Left cardiac atrium (tissue), 4 donors: ENCODE measurements around the gene CXXC1. TPM values are rescaled to one million over a fixed set of nuclear protein-coding genes. Genes with fewer than 3 reads are reported as not detected.
"Not testable (repeated sequence)": the region's sequence is repeated elsewhere in the genome, so short reads cannot be mapped to it uniquely, and the experiment has no call there.

Source experiments
- ATAC-seq, 2 donors: fragments of 200-7000 bp; cut with Tn5 transposase; one replicate each; pipeline ENCODE4 v1.9.1; 2020; ENCODE audit warnings: mild to moderate bottlenecking in 2 of 2, moderate library complexity in 2 of 2
- DNase-seq: peaks from one replicate; pipeline ENCODE4 v3.0.0-alpha.2; 2020
- intact Hi-C, 2 donors: fragments of 100-400 bp; cut with DNase I; formaldehyde crosslinking; loops; one replicate each; pipeline versions ENCODE4 v1.14.1 to v1.15.1; 2022 to 2023
- long read RNA-seq: library from polyadenylated mRNA; unstranded; transcript quantifications from one replicate; pipeline ENCODE4 v2.0.0, GENCODE V29; 2021
- total RNA-seq, 2 donors: library from RNA; stranded (reverse); fragmentation: NEBNext Ultra II Directional; extraction: Animal tissue kit (Norgen Biotek cat#: 25700); gene quantifications; one replicate each; pipeline ENCODE4 v1.2.1, GENCODE V29; 2021
- donor health status: DM: no; HTN: yes; CAD: no.
- donor health status: DM: no; HTN: yes; CAD: no; lungs with severe emphysema.
- donor health status: DM: yes; HTN: yes; CAD: no.
- donor health status: Dilated cardiomyopathy.

Gene CXXC1
- total RNA-seq, result 10 to 100 TPM; 33.6 to 37.1 TPM
- long read RNA-seq, transcript CXXC1-201 (15 exons, 2,936 nt), result major isoform, 16 of 33 reads
- long read RNA-seq, partial matches to known transcripts, result 2 of 33 reads
- long read RNA-seq, other reads (novel, unspliced or antisense), result 12 of 33 reads

- ATAC-seq (peak; percentile 95 to 96), DNase-seq (peak; percentile 99)
- intact Hi-C loops, result no loop called here
These were observed at the start of gene CXXC1 for GRCh38 chr18:50287441-50288347. TSS of gene CXXC1 (minus strand) at chr18:50287692. CDS start at chr18:50287589, 103 bp downstream.

- intact Hi-C loops, result no loop called here
- DNase-seq (no peak), ATAC-seq (no peak)
These were observed 47.2 kb upstream of the CXXC1 start for GRCh38 chr18:50334546-50335152.

GRCh38 chr18:50331691-50332090 is 44.2 kb upstream of the CXXC1 start:
- DNase-seq (no peak), ATAC-seq (no peak)
- intact Hi-C loops, result no loop called here

- ATAC-seq, result no peak
- intact Hi-C loops, result no loop called here
- no peak for DNase-seq
These were observed 42.7 kb upstream of the CXXC1 start for GRCh38 chr18:50330176-50330575.

- intact Hi-C loops, result no loop called here
- DNase-seq, result no peak
- no peak for ATAC-seq
These were observed 40.5 kb upstream of the CXXC1 start for GRCh38 chr18:50327983-50328382.

GRCh38 chr18:50320719-50321118 is 33.2 kb upstream of the CXXC1 start:
- intact Hi-C loops, result no loop called here
- ATAC-seq, result no peak
- no peak for DNase-seq

GRCh38 chr18:50315100-50315871 is 27.8 kb upstream of the CXXC1 start:
- intact Hi-C loops, result no loop called here
- ATAC-seq, result no peak
- no peak for DNase-seq

GRCh38 chr18:50313873-50314460 is 26.5 kb upstream of the CXXC1 start:
- no peak for ATAC-seq
- DNase-seq, result no peak
- intact Hi-C loops, result no loop called here

GRCh38 chr18:50313031-50313607 is 25.6 kb upstream of the CXXC1 start:
- intact Hi-C loops, result no loop called here
- ATAC-seq, result no peak
- DNase-seq, result no peak

- intact Hi-C loops, result no loop called here
- DNase-seq (no peak), ATAC-seq (no peak)
These were observed 25.0 kb upstream of the CXXC1 start for GRCh38 chr18:50312296-50313030.

- ATAC-seq (no peak), DNase-seq (no peak)
- intact Hi-C loops, result no loop called here
These were observed 24.2 kb upstream of the CXXC1 start for GRCh38 chr18:50311650-50312049.

GRCh38 chr18:50310080-50310479 is 22.6 kb upstream of the CXXC1 start:
- intact Hi-C loops, result no loop called here
- ATAC-seq (no peak), DNase-seq (no peak)

GRCh38 chr18:50308851-50309250 is 21.4 kb upstream of the CXXC1 start:
- not testable (repeated sequence) for DNase-seq
- intact Hi-C loops, result loop anchor here in 1 of 2 donors (10.0 kb wide), 1 partner anchor 116 kb away; no protein-coding TSS in a partner anchor

GRCh38 chr18:50307738-50308470 is 20.4 kb upstream of the CXXC1 start:
- ATAC-seq (peak; percentile 98 to 100), DNase-seq (peak; percentile 94)
- intact Hi-C loops, result loop anchor here in 1 of 2 donors (10.0 kb wide), 1 partner anchor 117 kb away; no protein-coding TSS in a partner anchor

More at GRCh38 chr18:50308851-50309250, 21.4 kb upstream of the CXXC1 start:
- ATAC-seq, result not testable (repeated sequence)

GRCh38 chr18:50307400-50307737 is 19.9 kb upstream of the CXXC1 start:
- intact Hi-C loops, result loop anchor here in 1 of 2 donors (10.0 kb wide), 1 partner anchor 117 kb away; no protein-coding TSS in a partner anchor
- ATAC-seq (peak in 1 of 2 donors; percentile 15), DNase-seq (no peak)

GRCh38 chr18:50306944-50307343 is 19.5 kb upstream of the CXXC1 start:
- DNase-seq (no peak), ATAC-seq (peak; percentile 24 to 27)
- intact Hi-C loops, result loop anchor here in 1 of 2 donors (10.0 kb wide), 1 partner anchor 118 kb away; no protein-coding TSS in a partner anchor

GRCh38 chr18:50301074-50301473 is 13.6 kb upstream of the CXXC1 start:
- DNase-seq (no peak), ATAC-seq (no peak)
- intact Hi-C loops, result loop anchor here in 1 of 2 donors (10.0 kb wide), 1 partner anchor 124 kb away; no protein-coding TSS in a partner anchor
